K562 (cell line): ENCODE measurements around the gene ARL11. TPM values are rescaled to one million over a fixed set of nuclear protein-coding genes. Genes with fewer than 3 reads are reported as not detected.

Experiments used
- ATAC-seq: fragments of 200-7000 bp; cut with Tn5 transposase; 3 replicates; pipeline ENCODE4 v1.9.1; 2020; ENCODE audit warnings: moderate library complexity
- BruUV-seq: library from RNA; stranded (reverse); fragments of 400-500 nt; replicated peaks from 2 replicates; lab custom pipeline; 2021; lab: Mats Ljungman, UMichigan
- CTCF ChIA-PET: fragments of 300-600 bp; formaldehyde crosslinking; extraction: SDS; loops from one replicate; lab custom pipeline; 2021; ENCODE audit warnings: low intra/inter-chr PET ratio; lab: Yijun Ruan, JAX
- POLR2A ChIA-PET: fragments of 300-600, 350-650 bp; sonication (Branson Sonifier 250); formaldehyde crosslinking; extraction: SDS; loops from one replicate; lab custom pipeline; 2021; ENCODE audit warnings: antibody characterized with exemption, inconsistent platforms; lab: Yijun Ruan, JAX
- DNase-seq, 4 experiments: peaks; one replicate each; pipeline versions ENCODE4 v3.0.0 to v3.0.0-alpha.2; 2011 to 2018; ENCODE audit warnings: low spot score in 3 of 4, mixed read lengths in 3 of 4; ENCODE audit errors: extremely low read depth in 1 of 4
- FAIRE-seq: peaks from 2 replicates; lab custom pipeline; 2011; peaks lifted over from hg19 to GRCh38; lab: Jason Lieb, UNC
- H2AFZ ChIP-seq: 2 replicates; pipeline ENCODE4 v1.6.0; 2011; ENCODE audit warnings: low read depth, low read length, control low read depth, inconsistent platforms
- H3K27ac ChIP-seq: fragments of 200-600 bp; 3 replicates; pipeline ENCODE4 v1.8.0; 2011; ENCODE audit warnings: low read depth, mild to moderate bottlenecking, control low read depth, inconsistent platforms, low read length, moderate library complexity, mixed read lengths; ENCODE audit errors: extremely low read depth
- H3K27me3 ChIP-seq, 2 experiments: fragments of 300-600 bp in 1 of 2; 2 replicates in 1 of 2; 3 replicates in 1 of 2; pipeline versions ENCODE4 v1.6.0 to v1.8.0; 2011; ENCODE audit warnings: inconsistent platforms in 2 of 2, low read length in 2 of 2, mild to moderate bottlenecking in 1 of 2, mixed read lengths in 1 of 2, moderate library complexity in 1 of 2; ENCODE audit not compliant: control insufficient read depth in 2 of 2, insufficient read depth in 2 of 2
- H3K36me3 ChIP-seq: fragments of 300-600 bp; 3 replicates; pipeline ENCODE4 v1.8.0; 2011; ENCODE audit warnings: mild to moderate bottlenecking, low read length, inconsistent platforms; ENCODE audit not compliant: control insufficient read depth, insufficient read depth
- H3K4me1 ChIP-seq, 2 experiments: fragments of 200-600 bp in 1 of 2; replicated peaks in 1 of 2; 2 replicates in 1 of 2; 3 replicates in 1 of 2; pipeline versions ENCODE4 v1.5.1 to v1.8.0; 2011; ENCODE audit warnings: inconsistent platforms in 2 of 2, low read length in 2 of 2, mild to moderate bottlenecking in 1 of 2, mixed read lengths in 1 of 2, moderate library complexity in 1 of 2; ENCODE audit not compliant: control insufficient read depth in 2 of 2, insufficient read depth in 2 of 2
- H3K4me2 ChIP-seq: 2 replicates; pipeline ENCODE4 v1.6.1; 2011; ENCODE audit warnings: low read length, control low read depth, inconsistent platforms, mixed read lengths; ENCODE audit not compliant: insufficient read depth
- H3K4me3 ChIP-seq: fragments of 200-600 bp; sonication (generic), shearing (Covaris generic); 2 replicates; pipeline ENCODE4 v1.5.1; 2016; ENCODE audit warnings: control low read depth, inconsistent platforms
- H3K79me2 ChIP-seq: fragments of 200-600 bp; 3 replicates; pipeline ENCODE4 v1.8.0; 2011; ENCODE audit warnings: low read length, inconsistent platforms; ENCODE audit not compliant: control insufficient read depth, insufficient read depth
- H3K9ac ChIP-seq, 2 experiments: 2 replicates each; pipeline versions ENCODE4 v1.6.0 to v1.6.1; 2011; ENCODE audit warnings: low read depth in 2 of 2, low read length in 2 of 2, control low read depth in 1 of 2, inconsistent platforms in 1 of 2, mild to moderate bottlenecking in 1 of 2, mixed read lengths in 1 of 2; ENCODE audit not compliant: insufficient read depth in 1 of 2
- H3K9me1 ChIP-seq: one replicate; pipeline ENCODE4 v1.6.0; 2011; ENCODE audit warnings: inconsistent platforms, mild to moderate bottlenecking, low read length, moderate library complexity; ENCODE audit not compliant: control insufficient read depth, insufficient read depth
- H3K9me3 ChIP-seq: replicated peaks from 2 replicates; pipeline ENCODE4 v1.5.1; 2011; ENCODE audit warnings: low read depth, low read length, inconsistent platforms; ENCODE audit not compliant: control insufficient read depth, insufficient read depth
- H4K20me1 ChIP-seq: replicated peaks from 2 replicates; pipeline ENCODE4 v1.6.1; 2011; ENCODE audit warnings: low read length, inconsistent platforms, mixed read lengths; ENCODE audit not compliant: control insufficient read depth, insufficient read depth
- ETS1 ChIP-seq: conservative IDR thresholded peaks from 2 replicates; pipeline ENCODE4 v1.6.1; 2011; ENCODE audit warnings: low read depth, mild to moderate bottlenecking, low read length; ENCODE audit not compliant: control insufficient read depth
- KDM2B ChIP-seq: fragments of 250-450 bp; sonication (Bioruptor Pico); IDR thresholded peaks from 2 replicates; pipeline ENCODE4 v1.8.0; 2021; ENCODE audit warnings: mild to moderate bottlenecking, moderate library complexity
- KDM5B ChIP-seq: fragments of 200-600 bp; sonication (generic); IDR thresholded peaks from 2 replicates; pipeline ENCODE4 v1.6.1; 2012; ENCODE audit warnings: low read depth, mild to moderate bottlenecking, moderate library complexity, low read length, control low read depth, inconsistent platforms; ENCODE audit not compliant: insufficient replicate concordance
- MAZ ChIP-seq, 2 experiments: fragments of 450-650 bp in 1 of 2; sonication (generic) in 1 of 2; formaldehyde crosslinking; IDR thresholded peaks in 1 of 2; conservative IDR thresholded peaks in 1 of 2; 2 replicates each; pipeline versions ENCODE4 v1.4.0 to v1.5.0; 2020; ENCODE audit warnings: mild to moderate bottlenecking in 1 of 2, missing genetic modification reagents in 1 of 2
- MITF ChIP-seq: IDR thresholded peaks from 2 replicates; pipeline ENCODE4 v1.6.1; 2014; ENCODE audit warnings: antibody characterized with exemption
- POLR2H ChIP-seq: IDR thresholded peaks from 2 replicates; pipeline ENCODE4 v1.6.1; 2016; ENCODE audit warnings: missing genetic modification characterization, low read depth, mild to moderate bottlenecking, control low read depth, missing compliant biosample characterization, moderate library complexity
- SIN3A ChIP-seq, 2 experiments: fragments of 150-350 bp in 1 of 2; IDR thresholded peaks; 2 replicates each; pipeline ENCODE4 v1.6.1; 2011 to 2016; ENCODE audit warnings: borderline replicate concordance in 2 of 2, low read depth in 2 of 2, low read length in 2 of 2, mild to moderate bottlenecking in 2 of 2, moderate library complexity in 2 of 2; ENCODE audit not compliant: control insufficient read depth in 1 of 2
- SMARCC2 ChIP-seq: fragments of 450-650 bp; IDR thresholded peaks from 2 replicates; pipeline ENCODE4 v1.6.1; 2017; ENCODE audit warnings: antibody characterized with exemption, moderate library complexity, mild to moderate bottlenecking, low read depth
- ZNF232 ChIP-seq: sonication (generic); formaldehyde crosslinking; IDR thresholded peaks from 2 replicates; pipeline ENCODE4 v1.8.0; 2022; ENCODE audit warnings: mild to moderate bottlenecking, missing genetic modification reagents
- ZNF512 ChIP-seq: IDR thresholded peaks from 2 replicates; pipeline ENCODE4 v1.6.1; 2016; ENCODE audit warnings: missing genetic modification characterization, missing compliant biosample characterization
- WGBS: fragments of 100-300 bp; shearing (Covaris generic); methylation state at CpG from one replicate; pipeline ENCODE4 v1.1.6; 2016; ENCODE audit warnings: low coverage, mixed read lengths; ENCODE audit not compliant: insufficient coverage; ENCODE audit errors: missing lambda C conversion rate; 5-methylcytosine and 5-hydroxymethylcytosine counted together
- in situ Hi-C: fragments of 300-500 bp; cut with MboI; formaldehyde crosslinking; loops from 4 replicates; pipeline ENCODE4 v1.15.0; 2018; ENCODE audit warnings: inconsistent platforms, mixed read lengths
- intact Hi-C: fragments of 100-400 bp; cut with micrococcal nuclease; formaldehyde crosslinking; loops from 2 replicates; pipeline ENCODE4 v1.14.2; 2022
- polyA plus RNA-seq, 8 experiments: library from polyadenylated mRNA; depleted of rRNA in 4 of 8; stranded (reverse) in 5 of 8; unstranded in 3 of 8; fragments of >200 nt; fragmentation: Nextera tagmentation in 2 of 8; fragmentation: Illumina TruSeq in 1 of 8; extraction: Ambion mirVana in 2 of 8; extraction: Trizol in 1 of 8; gene quantifications; 2 replicates each; pipeline versions ENCODE4 v1.2.1 to v1.2.3, GENCODE V29; 2011 to 2014; ENCODE audit warnings: inconsistent platforms in 1 of 8, missing spikeins in 1 of 8
- total RNA-seq, 7 experiments: library from RNA; depleted of rRNA in 6 of 7; stranded (reverse); fragments of >200 nt in 6 of 7; fragmentation: Illumina TruSeq in 2 of 7; extraction: Trizol in 2 of 7; gene quantifications; 2 replicates each; pipeline versions ENCODE4 v1.2.1 to v1.2.3, GENCODE V29; 2011 to 2021; ENCODE audit warnings: low replicate concordance in 1 of 7
- TF ChIP-seq, protein P1 (sequence below): fragments of 450-650 bp; formaldehyde crosslinking; IDR thresholded peaks from 2 replicates; pipeline ENCODE4 v1.4.0; 2020; ENCODE audit warnings: mild to moderate bottlenecking, mixed read lengths

ARL11 gene
- total and polyA plus RNA-seq, 9 of the 15 experiments (the other 6 are each of a cell fraction or from before 2014, with no cell fraction given) = 0.18 to 0.87 (median 0.45) TPM

- peaks cover 7 to 13% of the 10 kb centered on the region in 2 experiments; a peak in 4 of 5 replicates for H3K4me1 ChIP-seq
- BruUV-seq = no TSS peak
- peak within 1 kb of the TSS; percentile 56; the same call in 2 of the 3 replicates for H3K27ac ChIP-seq
- no peaks in the 10 kb centered on the region for H3K9me1 ChIP-seq
- ChIA-PET CTCF (no interaction called here), POLR2A (interaction anchor here (0.6 kb wide), 1 partner anchor 160 kb away, joined by 3 read pairs; no protein-coding TSS in a partner anchor)
- no peaks in the 10 kb centered on the region for H3K27me3 ChIP-seq
- no peaks in the 10 kb centered on the region for H4K20me1 ChIP-seq
- peak; percentile 97 for ATAC-seq
- H3K4me2 ChIP-seq = peak within 1 kb of the TSS; percentile 85
- H3K4me3 ChIP-seq = peak within 1 kb of the TSS; percentile 77
- WGBS = 6% methylated on average over 7 of the region's 87 CpGs
- H2AFZ ChIP-seq = peak within 1 kb of the TSS; percentile 95
- FAIRE-seq = no peak
- H3K9ac ChIP-seq = peak within 1 kb of the TSS; percentile 62 to 95
- 0 out of 3 replicates have a peak, but pooled peaks cover 2% of the 10 kb centered on the region for H3K36me3 ChIP-seq
- DNase-seq = peak; percentile 64 to 91 (median 86)
- in situ Hi-C loops = no loop called here
- peaks cover 11% of the 10 kb centered on the region; the same call in 2 of the 3 replicates for H3K79me2 ChIP-seq
- H3K9me3 ChIP-seq = no peaks in the 10 kb centered on the region
- intact Hi-C loops = no loop called here
- TF ChIP-seq ZNF232 (CRISPR knock-in tag) (no peak), SIN3A (IDR thresholded peaks at IDR 0.05; ENCODE audit: borderline replicate concordance in 2 of 2, control insufficient read depth in 1 of 2, low read depth in 2 of 2, low read length in 2 of 2) (peak in 1 of 2 experiments; percentile 72; a peak in 1 of 4 replicates), KDM2B (CRISPR knock-in tag) (no peak; the same call in 1 of the 2 replicates), SMARCC2 (no peak), ETS1 (peak; percentile 63; the same call in 1 of the 2 replicates), ZNF512 (no peak), MITF (no peak), POLR2H (no peak), KDM5B (peak; percentile 45), MAZ (CRISPR knock-in tag; conservative IDR thresholded peaks at IDR 0.05 in 1 of 2, IDR thresholded peaks at IDR 0.05 in 1 of 2) (peak in 1 of 2 experiments; percentile 63; a peak in 1 of 4 replicates)
- TF ChIP-seq, protein P1, sequence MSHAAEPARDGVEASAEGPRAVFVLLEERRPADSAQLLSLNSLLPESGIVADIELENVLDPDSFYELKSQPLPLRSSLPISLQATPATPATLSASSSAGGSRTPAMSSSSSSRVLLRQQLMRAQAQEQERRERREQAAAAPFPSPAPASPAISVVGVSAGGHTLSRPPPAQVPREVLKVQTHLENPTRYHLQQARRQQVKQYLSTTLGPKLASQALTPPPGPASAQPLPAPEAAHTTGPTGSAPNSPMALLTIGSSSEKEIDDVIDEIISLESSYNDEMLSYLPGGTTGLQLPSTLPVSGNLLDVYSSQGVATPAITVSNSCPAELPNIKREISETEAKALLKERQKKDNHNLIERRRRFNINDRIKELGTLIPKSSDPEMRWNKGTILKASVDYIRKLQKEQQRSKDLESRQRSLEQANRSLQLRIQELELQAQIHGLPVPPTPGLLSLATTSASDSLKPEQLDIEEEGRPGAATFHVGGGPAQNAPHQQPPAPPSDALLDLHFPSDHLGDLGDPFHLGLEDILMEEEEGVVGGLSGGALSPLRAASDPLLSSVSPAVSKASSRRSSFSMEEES (CRISPR knock-in tag) = peak; percentile 94
These were observed 42.8 kb upstream of the ARL11 start, which contains the start of gene RCBTB1 for GRCh38 chr13:49585220-49586157. Gene RCBTB1, minus strand, starts transcription at chr13:49585558. Its CDS starts 18,279 bp downstream, at chr13:49567279.
